Right cardiac atrium (tissue), 5 donors: ENCODE data around the gene CLEC11A. TPM values are rescaled to one million over a fixed set of nuclear protein-coding genes. Genes with fewer than 3 reads are reported as not detected.

ENCODE experiments used
- ATAC-seq, 2 donors: fragments of 200-7000 bp; cut with Tn5 transposase; one replicate each; pipeline versions ENCODE4 v1.8.0 to v1.9.1; 2020; ENCODE audit warnings: moderate library complexity in 2 of 2, mild to moderate bottlenecking in 1 of 2
- DNase-seq, 3 donors: peaks; one replicate each; pipeline ENCODE4 v3.0.0-alpha.2; 2020
- H3K27ac ChIP-seq: one replicate; pipeline ENCODE4 v1.5.1; 2013; ENCODE audit warnings: mild to moderate bottlenecking, low read length, control low read depth, moderate library complexity
- H3K27me3 ChIP-seq: one replicate; pipeline ENCODE4 v1.6.1; 2013; ENCODE audit not compliant: control insufficient read depth, insufficient read depth
- H3K4me1 ChIP-seq: one replicate; pipeline ENCODE4 v1.6.1; 2013; ENCODE audit warnings: low read length; ENCODE audit not compliant: control insufficient read depth, insufficient read depth
- H3K4me3 ChIP-seq: one replicate; pipeline ENCODE4 v1.5.1; 2013; ENCODE audit warnings: low read length, control low read depth
- H3K9me3 ChIP-seq: one replicate; pipeline ENCODE4 v1.6.1; 2013; ENCODE audit warnings: low read length; ENCODE audit not compliant: control insufficient read depth
- WGBS: extraction: QIAGEN DNeasy Blood & Tissue Kit; methylation state at CpG from one replicate; pipeline ENCODE4 v1.1.7; 2013; 5-methylcytosine and 5-hydroxymethylcytosine counted together
- intact Hi-C, 4 donors: fragments of 100-400 bp; cut with DNase I; formaldehyde crosslinking; loops; one replicate each; pipeline versions ENCODE4 v1.11.0 to v1.14.0; 2022 to 2023
- polyA plus RNA-seq: library from polyadenylated mRNA; stranded (reverse); fragments of 200-250 nt; gene quantifications from one replicate; pipeline ENCODE4 v1.2.3, GENCODE V29; 2013
- total RNA-seq, 4 donors: library from RNA; stranded (reverse); fragmentation: NEBNext Ultra II Directional; extraction: Animal tissue kit (Norgen Biotek cat#: 25700); gene quantifications; one replicate each; pipeline ENCODE4 v1.2.1, GENCODE V29; 2021
- donor health status: healthy with polysubstance abuse.
- donor health status: DM: no; HTN: yes; CAD: no.
- donor health status: DM: no; HTN: no; CAD: no.
- donor health status: DM: no; HTN: yes; CAD: no; lungs with severe emphysema.
- donor health status: DM: yes; HTN: yes; CAD: no.

The CLEC11A gene
- total and polyA plus RNA-seq, 5 donors = 5.5 to 10.2 (median 9.9) TPM

GRCh38 chr19:50706387-50706786 lies 16.8 kb upstream of the CLEC11A start:
- no peak overlapping the region for H3K27ac ChIP-seq
- intact Hi-C loops = no loop called here
- no peak for DNase-seq
- 65% methylated on average over 5 of the region's 5 CpGs for WGBS
- no peak overlapping the region for H3K4me3 ChIP-seq
- no peak for ATAC-seq
- H3K4me1 ChIP-seq = no peaks in the 10 kb centered on the region
- no peaks in the 10 kb centered on the region for H3K9me3 ChIP-seq
- no peaks in the 10 kb centered on the region for H3K27me3 ChIP-seq

- intact Hi-C loops = no loop called here
- H3K9me3 ChIP-seq = no peaks in the 10 kb centered on the region
- ATAC-seq (no peak), DNase-seq (no peak)
- H3K4me3 ChIP-seq = no peak overlapping the region
- WGBS = 68% methylated on average over 12 of the region's 12 CpGs
- H3K27ac ChIP-seq = no peak overlapping the region
- H3K27me3 ChIP-seq = no peaks in the 10 kb centered on the region
- H3K4me1 ChIP-seq = no peaks in the 10 kb centered on the region
These were observed 14.8 kb upstream of the CLEC11A start for GRCh38 chr19:50708179-50708879.

GRCh38 chr19:50710094-50710493 lies 13.1 kb upstream of the CLEC11A start:
- Histone ChIP-seq H3K27ac (no peak overlapping the region), H3K4me3 (no peak overlapping the region), H3K9me3 (no peaks in the 10 kb centered on the region), H3K4me1 (no peaks in the 10 kb centered on the region), H3K27me3 (no peaks in the 10 kb centered on the region)
- intact Hi-C loops = no loop called here
- DNase-seq (no peak), ATAC-seq (no peak)
- WGBS = 60% methylated on average over 10 of the region's 10 CpGs

- no peak overlapping the region for H3K4me3 ChIP-seq
- no peak for ATAC-seq
- H3K27me3 ChIP-seq = no peaks in the 10 kb centered on the region
- H3K4me1 ChIP-seq = no peaks in the 10 kb centered on the region
- WGBS = 89% methylated on average over 5 of the region's 5 CpGs
- no peak overlapping the region for H3K27ac ChIP-seq
- intact Hi-C loops = no loop called here
- DNase-seq = no peak
- no peaks in the 10 kb centered on the region for H3K9me3 ChIP-seq
These were observed 12.6 kb upstream of the CLEC11A start for GRCh38 chr19:50710612-50711011.

GRCh38 chr19:50711196-50711595 lies 12.0 kb upstream of the CLEC11A start:
- 89% methylated on average over 11 of the region's 11 CpGs for WGBS
- Histone ChIP-seq H3K9me3 (no peaks in the 10 kb centered on the region), H3K27ac (no peak overlapping the region), H3K27me3 (no peaks in the 10 kb centered on the region), H3K4me1 (no peaks in the 10 kb centered on the region), H3K4me3 (no peak overlapping the region)
- ATAC-seq (no peak), DNase-seq (no peak)
- intact Hi-C loops = no loop called here

GRCh38 chr19:50711805-50712204 lies 11.4 kb upstream of the CLEC11A start:
- Histone ChIP-seq H3K9me3 (no peaks in the 10 kb centered on the region), H3K27me3 (no peaks in the 10 kb centered on the region), H3K27ac (no peak overlapping the region), H3K4me1 (no peaks in the 10 kb centered on the region), H3K4me3 (no peak overlapping the region)
- no peak for ATAC-seq
- DNase-seq = no peak
- 86% methylated on average over 9 of the region's 9 CpGs for WGBS
- intact Hi-C loops = no loop called here

GRCh38 chr19:50712833-50713232 lies 10.3 kb upstream of the CLEC11A start:
- no peak for DNase-seq
- H3K4me3 ChIP-seq = no peak overlapping the region
- H3K4me1 ChIP-seq = no peaks in the 10 kb centered on the region
- no peak for ATAC-seq
- no peaks in the 10 kb centered on the region for H3K9me3 ChIP-seq
- intact Hi-C loops = no loop called here
- no peaks in the 10 kb centered on the region for H3K27me3 ChIP-seq
- WGBS = 80% methylated on average over 6 of the region's 6 CpGs
- no peak overlapping the region for H3K27ac ChIP-seq

- H3K27me3 ChIP-seq = no peaks in the 10 kb centered on the region
- WGBS = 90% methylated on average over 22 of the region's 22 CpGs
- ATAC-seq (no peak), DNase-seq (no peak)
- no peaks in the 10 kb centered on the region for H3K9me3 ChIP-seq
- H3K27ac ChIP-seq = no peak overlapping the region
- no peak overlapping the region for H3K4me3 ChIP-seq
- H3K4me1 ChIP-seq = no peaks in the 10 kb centered on the region
- intact Hi-C loops = no loop called here
These were observed 9.5 kb upstream of the CLEC11A start for GRCh38 chr19:50713556-50714236.

- Histone ChIP-seq H3K4me3 (no peak overlapping the region), H3K27ac (no peak overlapping the region), H3K27me3 (no peaks in the 10 kb centered on the region), H3K9me3 (no peaks in the 10 kb centered on the region), H3K4me1 (no peaks in the 10 kb centered on the region)
- 86% methylated on average over 39 of the region's 39 CpGs for WGBS
- ATAC-seq = no peak
- DNase-seq = no peak
- intact Hi-C loops = no loop called here
These were observed 6.8 kb upstream of the CLEC11A start for GRCh38 chr19:50716178-50717025.

GRCh38 chr19:50717026-50717723 lies 6.0 kb upstream of the CLEC11A start:
- Histone ChIP-seq H3K27me3 (no peaks in the 10 kb centered on the region), H3K4me3 (no peak overlapping the region), H3K27ac (no peak overlapping the region), H3K9me3 (no peaks in the 10 kb centered on the region), H3K4me1 (no peaks in the 10 kb centered on the region)
- intact Hi-C loops = no loop called here
- DNase-seq = no peak
- 73% methylated on average over 23 of the region's 23 CpGs for WGBS
- no peak for ATAC-seq

- Histone ChIP-seq H3K27ac (no peak overlapping the region), H3K27me3 (no peaks in the 10 kb centered on the region), H3K4me3 (peak overlapping the region; percentile 46), H3K4me1 (no peaks in the 10 kb centered on the region), H3K9me3 (no peaks in the 10 kb centered on the region)
- 12% methylated on average over 13 of the region's 13 CpGs for WGBS
- intact Hi-C loops = no loop called here
- no peak for DNase-seq
- no peak for ATAC-seq
These were observed 5.3 kb upstream of the CLEC11A start for GRCh38 chr19:50717891-50718254.
